Activated T-cell treated with anti-CD3 and anti-CD28 coated beads, Interleukin-2, amount 50 U/mL, for 72 hours (primary cell): ENCODE results near the gene SDC1. TPM values are rescaled to one million over a fixed set of nuclear protein-coding genes. Genes with fewer than 3 reads are reported as not detected.

Experiments
- ATAC-seq, 2 donors: fragments of 150-1000 bp; cut with Tn5 transposase; replicated peaks in 1 of 2; 2 replicates each; pipeline ENCODE4 v1.10.0; 2021; ENCODE audit warnings: moderate library complexity in 2 of 2, mild to moderate bottlenecking in 1 of 2
- DNase-seq, 2 donors: peaks; one replicate each; pipeline ENCODE4 v3.0.0; 2021 to 2022; ENCODE audit warnings: mixed read lengths in 1 of 2
- H3K27ac Mint-ChIP-seq: one replicate; pipeline ENCODE4 v1.8.0; 2022; ENCODE audit warnings: mild to moderate bottlenecking, moderate library complexity, mixed read lengths
- H3K27me3 Mint-ChIP-seq: one replicate; pipeline ENCODE4 v1.8.0; 2022; ENCODE audit warnings: low read depth, mixed read lengths
- H3K36me3 Mint-ChIP-seq, 2 donors: one replicate each; pipeline ENCODE4 v1.8.0; 2022; ENCODE audit warnings: mixed read lengths in 2 of 2, mild to moderate bottlenecking in 1 of 2; ENCODE audit not compliant: insufficient read depth in 2 of 2
- H3K4me1 Mint-ChIP-seq: one replicate; pipeline ENCODE4 v1.8.0; 2022; ENCODE audit warnings: low read depth, mixed read lengths
- H3K4me3 Mint-ChIP-seq, 2 donors: one replicate each; pipeline ENCODE4 v1.8.0; 2022; ENCODE audit warnings: mild to moderate bottlenecking in 2 of 2, mixed read lengths in 2 of 2, moderate library complexity in 2 of 2
- H3K9me3 Mint-ChIP-seq, 2 donors: one replicate each; pipeline ENCODE4 v1.8.0; 2022; ENCODE audit warnings: mixed read lengths in 2 of 2
- total RNA-seq, 2 donors: library from RNA; stranded (reverse); gene quantifications; one replicate each; pipeline ENCODE4 v1.2.3, GENCODE V29; 2022

Gene SDC1
- total RNA-seq, 2 donors from 2014 or later = 0.16 to 0.38 TPM

- peaks cover 68% of the 10 kb centered on the region for H3K27me3 Mint-ChIP-seq
Measured at GRCh38 chr2:20224164-20224715, 690 bp downstream of the SDC1 start.

GRCh38 chr2:20223407-20224163 lies 1.3 kb downstream of the SDC1 start:
- peaks cover 5% of the 10 kb centered on the region for H3K4me1 Mint-ChIP-seq
- no peak overlapping the region for H3K27ac Mint-ChIP-seq
- ATAC-seq = peak; percentile 17 to 25
- no peaks in the 10 kb centered on the region for H3K36me3 Mint-ChIP-seq
- peak in 1 of 2 donors; percentile 11 for DNase-seq
- H3K4me3 Mint-ChIP-seq = peak overlapping the region in 1 of 2 donors; percentile 47
- no peaks in the 10 kb centered on the region for H3K9me3 Mint-ChIP-seq
- peaks cover 67% of the 10 kb centered on the region for H3K27me3 Mint-ChIP-seq

More at GRCh38 chr2:20224164-20224715, 690 bp downstream of the SDC1 start:
- Mint-ChIP-seq H3K9me3 (no peaks in the 10 kb centered on the region), H3K27ac (no peak overlapping the region), H3K4me3 (no peak overlapping the region), H3K4me1 (peaks cover 5% of the 10 kb centered on the region), H3K36me3 (no peaks in the 10 kb centered on the region)
- peak; percentile 41 to 53 for ATAC-seq
- peak; percentile 19 to 20 for DNase-seq

GRCh38 chr2:20222769-20223406 lies 2.0 kb downstream of the SDC1 start:
- peaks cover 67% of the 10 kb centered on the region for H3K27me3 Mint-ChIP-seq
- H3K36me3 Mint-ChIP-seq = no peaks in the 10 kb centered on the region
- peak overlapping the region; percentile 38 to 47 for H3K4me3 Mint-ChIP-seq
- DNase-seq = no peak
- H3K27ac Mint-ChIP-seq = no peak overlapping the region
- no peaks in the 10 kb centered on the region for H3K9me3 Mint-ChIP-seq
- ATAC-seq = no peak
- H3K4me1 Mint-ChIP-seq = peaks cover 5% of the 10 kb centered on the region

GRCh38 chr2:20222014-20222768 lies 2.7 kb downstream of the SDC1 start:
- H3K27ac Mint-ChIP-seq = no peak overlapping the region

GRCh38 chr2:20221555-20221973 lies 3.4 kb downstream of the SDC1 start:
- H3K27me3 Mint-ChIP-seq = peaks cover 60% of the 10 kb centered on the region
- H3K36me3 Mint-ChIP-seq = no peaks in the 10 kb centered on the region
- ATAC-seq (no peak), DNase-seq (no peak)
- no peak overlapping the region for H3K4me3 Mint-ChIP-seq
- no peak overlapping the region for H3K27ac Mint-ChIP-seq
- H3K4me1 Mint-ChIP-seq = peaks cover 5% of the 10 kb centered on the region
- H3K9me3 Mint-ChIP-seq = no peaks in the 10 kb centered on the region

More at GRCh38 chr2:20222014-20222768, 2.7 kb downstream of the SDC1 start:
- peaks cover 5% of the 10 kb centered on the region for H3K4me1 Mint-ChIP-seq
- H3K9me3 Mint-ChIP-seq = no peaks in the 10 kb centered on the region
- H3K36me3 Mint-ChIP-seq = no peaks in the 10 kb centered on the region
- peaks cover 60% of the 10 kb centered on the region for H3K27me3 Mint-ChIP-seq
- DNase-seq (no peak), ATAC-seq (no peak)
- no peak overlapping the region for H3K4me3 Mint-ChIP-seq

GRCh38 chr2:20220806-20221554 lies 4.0 kb downstream of the SDC1 start:
- Mint-ChIP-seq H3K9me3 (no peaks in the 10 kb centered on the region), H3K27ac (no peak overlapping the region), H3K27me3 (peaks cover 54% of the 10 kb centered on the region), H3K36me3 (no peaks in the 10 kb centered on the region), H3K4me3 (no peak overlapping the region), H3K4me1 (peaks cover 5% of the 10 kb centered on the region)
- ATAC-seq (no peak), DNase-seq (no peak)

GRCh38 chr2:20219763-20220380 lies 5.1 kb downstream of the SDC1 start:
- H3K27ac Mint-ChIP-seq = no peak overlapping the region
- no peaks in the 10 kb centered on the region for H3K9me3 Mint-ChIP-seq
- no peak for ATAC-seq
- H3K4me1 Mint-ChIP-seq = no peaks in the 10 kb centered on the region
- peaks cover 47% of the 10 kb centered on the region for H3K27me3 Mint-ChIP-seq
- H3K4me3 Mint-ChIP-seq = no peak overlapping the region
- no peak for DNase-seq
- H3K36me3 Mint-ChIP-seq = no peaks in the 10 kb centered on the region

- H3K27me3 Mint-ChIP-seq = peaks cover 47% of the 10 kb centered on the region
- no peak for ATAC-seq
- H3K27ac Mint-ChIP-seq = no peak overlapping the region
- no peaks in the 10 kb centered on the region for H3K4me1 Mint-ChIP-seq
- no peak for DNase-seq
- no peak overlapping the region for H3K4me3 Mint-ChIP-seq
- H3K36me3 Mint-ChIP-seq = no peaks in the 10 kb centered on the region
- H3K9me3 Mint-ChIP-seq = no peaks in the 10 kb centered on the region
Measured at GRCh38 chr2:20218331-20219320, 6.3 kb downstream of the SDC1 start.

- H3K36me3 Mint-ChIP-seq = no peaks in the 10 kb centered on the region
- DNase-seq = no peak
- H3K27ac Mint-ChIP-seq = no peak overlapping the region
- no peaks in the 10 kb centered on the region for H3K4me1 Mint-ChIP-seq
- H3K27me3 Mint-ChIP-seq = peaks cover 39% of the 10 kb centered on the region
- no peaks in the 10 kb centered on the region for H3K9me3 Mint-ChIP-seq
- H3K4me3 Mint-ChIP-seq = no peak overlapping the region
- ATAC-seq = no peak
Measured at GRCh38 chr2:20217041-20217970, 7.6 kb downstream of the SDC1 start.

- Mint-ChIP-seq H3K4me3 (no peak overlapping the region), H3K36me3 (no peaks in the 10 kb centered on the region), H3K27ac (no peak overlapping the region), H3K4me1 (no peaks in the 10 kb centered on the region), H3K27me3 (peaks cover 31% of the 10 kb centered on the region), H3K9me3 (no peaks in the 10 kb centered on the region)
- ATAC-seq = no peak
- DNase-seq = no peak
Measured at GRCh38 chr2:20216130-20217025, 8.6 kb downstream of the SDC1 start.
